Activated CD8-positive, alpha-beta memory T cell treated with anti-CD3 and anti-CD28 coated beads, Interleukin-2, amount 50 U/mL, for 4 hours (primary cell): ENCODE measurements around the gene ERFL.
"Not testable (repeated sequence)": the region's sequence is repeated elsewhere in the genome, so short reads cannot be mapped to it uniquely, and the experiment has no call there.

Experiments
- DNase-seq: peaks from one replicate; pipeline ENCODE4 v3.0.0-alpha.2; 2020

Gene ERFL

DNA sequence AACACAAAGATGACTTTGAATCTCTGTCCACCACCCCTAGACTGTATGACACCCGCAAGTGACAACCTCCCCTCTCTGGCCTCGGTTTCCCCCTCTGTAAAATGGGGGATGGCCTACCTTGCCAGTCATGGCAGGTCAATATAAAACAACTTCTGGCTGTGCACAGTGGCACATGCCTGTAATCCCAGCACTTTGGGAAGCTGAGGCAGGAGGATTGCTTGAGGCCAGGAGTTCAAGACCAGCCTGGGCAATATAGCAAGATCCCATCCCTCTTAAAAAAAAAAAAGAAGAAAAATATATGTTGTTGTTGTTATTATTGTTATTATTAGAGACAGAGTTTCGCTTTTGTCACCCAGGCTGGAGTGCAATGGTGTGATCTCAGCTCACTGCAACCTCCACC lies 52.3 kb downstream of the ERFL start:
- DNase-seq: not testable (repeated sequence)

DNA sequence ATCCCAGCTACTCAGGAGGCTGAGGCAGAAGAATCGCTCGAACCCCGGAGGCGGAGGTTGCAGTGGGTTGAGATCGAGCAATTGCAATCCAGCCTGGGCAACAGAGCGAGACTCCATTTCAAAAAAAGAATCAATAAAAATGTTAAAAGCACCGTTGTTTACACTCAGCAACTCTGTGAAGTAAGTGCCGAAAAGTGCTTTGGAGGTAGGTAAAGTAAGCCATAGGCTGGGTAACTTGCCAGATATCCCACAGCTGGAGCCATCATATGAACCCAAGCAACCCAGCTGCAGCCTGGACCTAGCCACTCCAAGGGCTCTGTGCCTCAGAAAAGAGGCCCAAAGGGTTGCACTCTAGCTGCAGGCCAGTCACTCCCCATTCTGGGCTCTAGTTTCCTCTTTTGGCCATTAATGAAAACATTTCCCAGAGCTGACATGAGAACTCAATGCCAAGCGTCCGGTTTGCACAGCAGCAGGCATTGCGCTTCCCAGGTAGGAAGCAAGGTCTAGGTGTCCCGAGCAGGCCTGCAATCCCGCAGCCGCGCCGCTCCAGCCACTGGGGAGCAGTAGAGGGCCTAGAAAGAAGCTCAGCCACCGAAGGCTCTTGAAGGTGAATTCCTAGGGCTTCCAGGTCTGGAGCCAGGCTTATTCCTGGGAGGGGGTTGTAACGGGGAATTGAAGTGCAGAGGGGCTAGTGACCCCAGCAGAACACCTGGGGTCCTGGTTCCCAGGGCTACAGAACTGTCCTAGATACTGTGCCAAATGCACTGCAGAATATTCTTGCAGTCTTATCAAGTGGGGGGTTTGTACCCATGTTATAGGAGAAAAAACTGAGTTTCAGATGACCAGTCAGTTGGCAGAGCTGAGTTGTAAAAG lies 55.2 kb downstream of the ERFL start:
- DNase-seq: peak; percentile 70

DNA sequence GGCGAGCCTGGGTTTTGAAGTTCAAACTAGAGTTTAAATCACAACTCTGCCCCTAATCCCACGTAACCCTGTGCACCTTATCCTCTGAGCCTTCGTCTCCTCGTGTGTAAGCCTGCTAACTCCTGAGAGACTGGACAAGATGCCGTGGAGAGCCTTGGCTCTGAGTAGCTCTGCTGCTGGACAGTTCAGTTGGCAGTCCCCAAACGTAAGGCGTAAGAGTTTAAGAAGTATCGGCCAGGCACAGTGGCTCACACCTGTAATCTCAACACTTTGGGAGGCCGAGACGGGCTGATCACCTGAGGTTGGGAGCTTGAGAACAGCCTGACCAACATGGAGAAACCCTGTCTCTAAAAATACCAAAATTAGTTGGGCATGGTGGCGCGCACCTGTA lies 55.9 kb downstream of the ERFL start:
- no peak for DNase-seq

DNA sequence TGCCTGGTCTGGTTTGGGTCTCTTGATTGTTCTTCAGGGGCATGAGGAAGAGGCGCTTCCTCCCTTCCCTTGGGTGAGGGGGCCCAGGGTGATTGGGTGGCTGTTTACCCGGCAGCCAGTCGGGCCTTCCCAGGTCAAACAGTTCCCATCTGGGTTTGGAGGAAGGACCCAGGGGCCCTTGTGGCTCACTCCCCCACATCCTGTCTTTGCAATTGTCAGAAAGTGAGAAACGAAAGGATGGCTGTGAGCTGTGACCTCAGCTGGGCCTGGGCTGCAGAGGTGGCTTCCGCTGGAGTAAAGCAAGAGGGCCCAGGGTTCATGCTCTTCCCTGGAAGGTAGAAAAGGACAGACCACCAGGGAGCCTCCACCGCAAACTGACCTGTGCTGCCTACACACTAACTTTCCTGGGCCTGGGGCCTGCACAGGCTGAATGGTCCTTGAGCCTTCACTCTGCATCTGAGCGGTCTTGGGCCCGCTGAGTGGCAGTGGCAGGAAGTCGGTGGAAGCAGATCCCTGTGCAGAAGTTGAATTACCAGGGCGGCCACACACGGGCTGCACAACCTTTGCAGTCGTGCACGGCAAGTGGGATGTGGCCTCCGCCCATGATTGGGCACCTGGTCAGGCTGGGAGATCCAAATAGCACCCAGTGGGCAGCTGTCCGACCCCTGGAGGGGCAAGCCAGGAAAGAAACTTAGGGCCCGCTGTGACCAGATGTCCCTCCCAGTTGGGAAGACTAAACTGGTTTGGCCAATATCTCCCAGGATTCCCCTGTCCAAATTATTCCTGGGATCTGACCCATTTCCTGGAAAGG lies 56.5 kb downstream of the ERFL start:
- peak; percentile 47 for DNase-seq

DNA sequence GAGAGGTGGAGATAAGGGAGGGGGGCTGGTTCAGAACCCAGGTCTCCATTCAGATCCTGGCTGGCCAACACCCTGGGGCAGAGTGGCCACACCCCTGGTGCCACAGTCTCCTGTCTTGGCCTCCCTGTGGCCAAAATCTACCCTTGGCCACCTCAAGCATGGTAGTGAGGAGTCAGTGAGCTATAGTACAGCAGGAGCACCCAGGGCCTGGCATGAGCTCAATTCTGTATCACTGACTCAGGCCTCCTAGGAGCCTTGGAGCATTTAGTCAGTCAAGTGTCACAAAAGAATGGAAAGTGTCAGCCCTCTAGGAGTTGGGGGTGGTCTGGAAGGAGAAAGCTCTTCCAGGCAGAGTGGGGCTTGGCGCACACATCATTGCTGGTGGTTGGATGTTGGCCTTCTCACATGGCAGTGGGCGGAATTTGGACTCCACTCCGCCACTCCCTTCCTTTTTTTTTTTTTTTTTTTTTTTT lies 57.8 kb downstream of the ERFL start:
- DNase-seq: no peak

DNA sequence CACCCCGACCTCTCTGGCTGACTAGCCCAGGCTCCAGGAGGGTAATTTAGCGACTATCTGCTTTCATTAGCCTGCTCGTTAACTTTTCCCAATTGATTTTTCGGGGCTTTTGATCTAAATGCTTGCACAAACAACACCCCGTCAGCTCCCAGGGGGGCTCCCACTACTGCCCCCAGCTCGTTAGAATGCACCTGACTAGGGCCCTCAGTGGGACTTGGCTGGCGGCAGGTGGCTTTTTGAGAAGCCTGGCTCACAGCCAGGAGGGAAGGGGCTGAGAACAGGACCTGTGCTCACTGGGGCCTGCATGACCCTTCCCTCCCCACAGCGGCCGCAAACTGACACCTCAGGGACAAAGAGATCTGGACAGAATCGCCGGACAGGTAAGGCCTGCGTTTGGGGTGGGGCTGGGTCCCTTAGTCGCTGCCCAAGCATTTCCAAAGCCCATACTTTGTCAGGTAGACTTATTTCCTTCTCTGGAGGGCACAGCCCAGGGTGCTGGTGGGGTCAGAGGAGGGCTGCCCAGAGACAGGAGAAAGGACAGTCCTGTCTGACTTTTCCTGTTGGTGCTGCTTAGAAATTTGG lies 58.8 kb downstream of the ERFL start:
- DNase-seq: no peak

DNA sequence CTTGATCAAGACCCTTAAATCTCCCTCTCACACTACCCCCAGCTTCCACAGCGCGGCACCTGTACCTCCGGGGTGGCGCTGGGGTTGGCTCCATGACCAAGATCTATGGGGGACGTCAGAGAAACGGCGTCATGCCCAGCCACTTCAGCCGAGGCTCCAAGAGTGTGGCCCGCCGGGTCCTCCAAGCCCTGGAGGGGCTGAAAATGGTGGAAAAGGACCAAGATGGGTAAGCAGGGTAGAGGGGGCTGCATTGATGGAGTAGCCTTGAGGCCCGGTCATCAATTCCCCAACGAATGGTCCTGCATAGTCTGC lies 59.3 kb downstream of the ERFL start:
- DNase-seq: no peak

DNA sequence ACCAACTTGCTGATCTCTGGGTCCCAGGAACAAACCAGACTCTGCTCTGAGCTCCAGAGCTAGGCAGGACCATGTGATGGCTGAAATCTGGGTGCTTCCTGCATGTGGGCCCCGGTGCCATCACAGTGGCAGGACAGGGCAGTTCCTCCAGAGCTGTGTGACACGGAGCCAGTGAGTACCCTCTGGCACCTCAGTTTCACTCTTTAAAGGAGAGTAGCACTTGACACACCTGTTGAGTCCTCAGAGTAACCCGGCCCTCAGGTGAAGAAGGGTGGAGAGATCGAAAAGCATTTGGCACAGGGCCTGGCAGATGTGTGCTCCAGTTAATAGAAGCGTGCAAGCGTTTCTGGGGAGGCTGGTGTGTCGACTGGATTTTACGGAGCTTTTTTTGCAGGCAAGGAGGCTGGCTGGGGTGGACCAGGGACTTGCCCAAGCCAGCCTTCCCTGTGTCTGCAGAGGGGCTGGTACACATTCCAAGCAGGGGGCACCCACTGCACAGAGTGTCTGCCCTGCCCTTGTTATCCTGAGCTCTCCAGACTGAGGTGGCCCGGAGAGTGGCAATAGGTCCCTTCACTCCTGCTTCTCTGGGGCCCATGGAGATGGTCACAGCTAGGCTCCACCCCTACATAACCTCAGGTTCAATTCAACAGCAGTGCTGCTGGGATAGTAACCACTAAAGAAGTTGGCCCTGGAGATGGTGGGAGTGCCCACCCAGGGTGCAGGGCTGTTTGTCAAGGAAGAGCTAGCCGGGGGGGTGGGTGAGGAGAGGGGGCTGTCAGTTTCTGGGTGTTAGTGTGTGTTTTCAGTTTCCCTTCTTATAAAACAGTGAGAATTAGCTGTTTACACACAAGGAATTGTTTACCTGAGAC lies 59.9 kb downstream of the ERFL start:
- no peak for DNase-seq

DNA sequence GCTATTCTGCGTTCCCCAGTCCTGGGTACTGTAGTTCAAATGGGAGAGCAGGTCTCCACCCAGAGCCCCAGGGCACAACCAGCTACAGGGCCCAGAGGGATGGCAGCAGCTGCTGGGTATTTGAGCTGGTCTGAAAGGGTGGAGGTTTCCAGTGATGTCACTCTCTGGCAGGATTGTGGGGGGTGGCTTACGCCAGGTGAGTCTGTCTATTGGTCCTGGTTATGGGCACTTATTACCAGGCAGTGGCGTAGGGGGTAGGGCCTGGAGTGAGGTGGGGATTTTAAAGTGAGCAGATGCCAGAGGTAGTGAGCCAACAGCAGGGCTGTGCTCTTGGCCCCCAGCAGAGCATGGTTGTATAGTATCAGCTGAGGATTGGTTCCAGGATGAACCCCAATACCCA lies 62.0 kb downstream of the ERFL start:
- DNase-seq: no peak

DNA sequence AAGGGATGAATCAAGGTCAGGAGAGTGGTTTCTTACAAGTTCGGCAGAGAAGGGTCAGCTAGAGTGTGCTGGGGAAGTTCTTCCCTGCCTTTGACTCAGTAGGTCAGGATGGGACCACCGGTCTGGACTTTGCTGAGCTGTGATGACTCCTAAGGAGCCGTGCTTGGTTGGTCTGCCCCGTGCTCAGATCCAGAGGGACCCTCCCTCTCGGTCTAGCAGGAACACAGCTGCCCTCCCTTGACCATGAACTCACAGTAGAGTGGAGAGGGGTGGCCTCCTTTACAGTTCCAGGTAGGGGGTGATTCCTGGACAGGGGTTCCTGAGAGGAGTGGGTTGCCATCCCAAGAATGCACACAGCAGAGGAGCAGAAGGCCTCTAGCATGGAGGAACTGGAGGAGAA lies 63.9 kb downstream of the ERFL start:
- no peak for DNase-seq

DNA sequence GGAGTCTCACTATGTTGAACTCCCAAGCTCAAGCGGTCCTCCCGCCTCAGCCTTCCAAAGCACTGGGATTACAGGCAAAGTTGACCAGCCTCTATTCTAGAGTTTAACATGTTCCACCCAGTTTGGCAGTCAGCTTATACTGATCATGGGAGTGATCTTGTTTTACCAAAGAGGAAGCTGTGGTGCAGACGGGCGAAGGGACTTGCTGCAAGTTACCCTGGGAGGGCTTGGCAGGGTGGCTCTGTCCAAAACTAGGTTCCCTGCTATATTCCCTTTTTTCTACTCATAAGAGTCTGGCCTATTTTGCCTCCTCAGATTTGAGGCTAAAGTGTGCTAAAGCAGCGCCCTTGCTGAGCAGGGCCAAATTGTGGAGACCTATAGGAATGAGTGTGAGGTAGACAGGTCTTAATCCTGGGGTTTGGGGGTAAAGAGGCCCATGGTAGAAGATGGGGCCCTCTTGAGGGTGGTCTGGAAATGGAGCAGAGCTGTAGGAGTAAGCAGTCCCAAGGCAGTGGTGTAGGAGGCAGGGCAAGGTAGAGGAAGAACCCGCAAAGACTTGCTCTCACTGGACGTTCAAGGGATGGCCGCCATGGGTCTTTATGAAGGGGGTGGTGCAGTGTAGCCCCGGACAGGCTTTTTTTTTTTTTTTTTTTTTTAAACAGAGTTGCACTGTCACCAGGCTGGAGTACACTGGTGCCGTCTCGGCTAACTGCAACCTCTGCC lies 64.9 kb downstream of the ERFL start:
- no peak for DNase-seq

DNA sequence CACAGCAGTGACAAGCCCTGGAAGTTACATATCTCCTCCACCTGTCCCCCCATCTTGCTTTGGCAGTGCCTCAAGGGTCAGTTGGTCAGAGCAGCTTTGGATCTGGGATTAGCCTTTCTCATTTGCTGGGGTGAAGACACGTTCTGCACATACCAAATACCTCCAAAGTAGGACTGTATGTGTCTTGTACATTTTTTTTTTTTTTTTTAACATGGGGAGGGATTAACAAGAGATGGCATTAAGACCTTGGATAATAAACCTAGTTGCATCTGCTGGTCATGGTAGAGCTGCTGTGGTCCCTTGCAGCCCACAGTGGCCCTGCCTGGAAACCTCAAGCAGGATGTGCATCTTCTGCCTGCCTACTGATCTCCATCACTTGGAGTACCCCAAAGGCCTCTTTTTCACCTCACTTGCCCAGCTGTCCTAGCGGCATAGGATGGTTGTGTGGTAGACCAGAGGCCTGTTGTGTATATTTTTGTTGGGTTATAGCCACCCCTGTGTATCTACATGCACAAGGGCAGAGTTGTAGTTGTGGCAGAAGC lies 65.7 kb downstream of the ERFL start:
- DNase-seq: no peak

DNA sequence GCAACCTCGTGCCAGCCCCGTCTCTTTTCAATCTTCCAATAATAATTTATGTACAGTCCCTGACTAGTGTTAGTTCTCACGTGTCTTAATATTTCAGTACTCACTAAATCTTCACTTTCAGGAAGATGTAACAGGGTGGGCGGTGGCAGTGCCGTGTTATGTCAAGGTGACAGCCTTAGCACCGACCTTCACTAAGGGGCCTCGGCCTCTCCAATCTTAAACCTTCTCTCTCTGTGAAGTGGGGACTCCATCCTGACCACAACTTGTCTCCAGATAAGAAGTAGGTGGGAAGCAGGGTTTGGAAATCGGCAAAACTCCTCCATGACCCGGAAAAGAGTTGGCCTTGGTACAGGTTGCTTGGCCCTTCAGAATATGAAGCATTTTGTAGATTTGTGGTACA lies 66.4 kb downstream of the ERFL start:
- DNase-seq: no peak

DNA sequence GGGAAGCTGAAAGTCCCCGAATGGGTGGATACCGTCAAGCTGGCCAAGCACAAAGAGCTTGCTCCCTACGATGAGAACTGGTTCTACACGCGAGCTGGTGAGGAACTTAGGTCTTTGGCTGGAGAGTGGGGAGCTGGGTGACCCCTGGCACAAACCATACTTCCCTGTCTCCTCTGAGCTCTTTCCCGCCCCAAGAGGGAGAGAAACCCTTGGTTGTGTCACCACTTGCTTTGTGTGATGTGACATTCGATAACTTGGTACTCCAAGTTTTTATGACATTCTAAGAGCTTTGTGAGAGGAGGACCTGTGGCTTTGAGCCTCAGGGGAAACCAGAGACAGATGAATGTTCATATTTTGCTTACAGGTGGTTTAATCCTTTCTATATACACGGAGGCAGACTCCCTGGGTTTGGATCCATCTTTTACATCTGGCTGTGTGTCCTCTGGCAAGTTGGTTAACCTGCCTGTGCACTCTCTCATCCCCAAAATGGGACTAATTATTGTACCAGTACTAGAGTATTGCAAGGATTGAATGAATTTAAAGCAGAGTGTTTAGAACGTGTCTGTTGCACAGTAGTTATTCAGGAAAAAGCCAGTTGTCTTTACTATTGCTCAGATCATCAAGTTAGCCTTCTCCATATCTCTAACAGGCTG lies 67.0 kb downstream of the ERFL start:
- DNase-seq: no peak

DNA sequence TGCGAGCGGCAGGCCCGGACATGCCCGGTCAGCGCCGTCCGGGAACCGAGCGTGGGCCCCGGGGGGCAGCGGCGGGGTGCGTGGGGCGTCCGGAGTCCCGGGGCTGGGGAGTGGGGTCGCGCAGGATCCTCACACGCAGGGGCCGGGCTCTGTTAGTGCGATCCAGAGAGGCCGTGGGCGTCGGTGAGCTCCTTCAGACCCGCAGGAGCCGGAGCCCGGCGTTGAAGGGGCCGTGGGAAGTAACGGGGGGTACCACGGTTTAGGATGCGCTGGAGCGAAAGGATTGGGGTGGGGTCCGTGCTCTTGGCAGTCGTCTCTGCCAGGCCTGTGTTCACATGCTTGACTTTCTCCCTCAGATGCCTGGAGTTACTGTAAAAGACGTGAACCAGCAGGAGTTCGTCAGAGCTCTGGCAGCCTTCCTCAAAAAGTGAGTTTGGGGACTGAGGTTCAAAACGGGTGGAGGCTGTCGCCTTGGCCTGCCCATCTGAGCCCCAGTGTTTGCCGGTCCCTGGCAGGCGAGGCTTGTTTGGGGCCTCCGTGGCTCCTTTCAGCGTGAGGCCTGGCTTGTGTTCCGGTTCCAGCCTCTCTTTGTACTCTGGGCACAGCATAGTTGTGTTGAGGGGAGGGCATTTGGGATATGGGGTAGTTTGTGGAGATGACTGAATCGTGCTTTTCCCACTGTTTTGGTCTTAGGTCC lies 67.7 kb downstream of the ERFL start:
- DNase-seq: no peak

DNA sequence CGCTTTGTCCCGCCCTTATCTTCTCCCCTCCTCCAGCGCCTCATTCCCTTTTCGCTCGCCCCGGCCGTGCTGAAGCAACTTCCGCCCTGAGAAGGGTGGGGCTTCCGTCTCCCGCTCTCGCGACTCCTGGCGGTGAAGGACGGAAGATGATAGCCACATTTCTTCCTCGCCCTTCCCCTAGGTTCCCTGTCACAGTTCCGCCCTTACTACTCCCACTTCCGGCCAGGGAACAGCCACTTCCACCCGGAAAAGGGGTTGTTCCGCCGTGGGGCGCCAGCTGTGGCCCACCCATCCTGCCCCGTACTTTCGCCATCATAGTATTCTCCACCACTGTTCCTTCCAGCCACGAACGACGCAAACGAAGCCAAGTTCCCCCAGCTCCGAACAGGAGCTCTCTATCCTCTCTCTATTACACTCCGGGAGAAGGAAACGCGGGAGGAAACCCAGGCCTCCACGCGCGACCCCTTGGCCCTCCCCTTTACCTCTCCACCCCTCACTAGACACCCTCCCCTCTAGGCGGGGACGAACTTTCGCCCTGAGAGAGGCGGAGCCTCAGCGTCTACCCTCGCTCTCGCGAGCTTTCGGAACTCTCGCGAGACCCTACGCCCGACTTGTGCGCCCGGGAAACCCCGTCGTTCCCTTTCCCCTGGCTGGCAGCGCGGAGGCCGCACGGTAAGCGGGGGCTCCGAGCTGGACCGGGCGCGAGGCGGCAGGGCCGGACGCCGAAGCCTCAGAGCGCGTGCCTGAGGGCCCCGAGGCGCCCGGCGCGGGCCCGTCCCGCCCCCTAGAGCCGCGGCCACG lies 68.4 kb downstream of the ERFL start, which contains the start of gene RPS19:
Gene RPS19 (plus strand): TSS at position 638 of the 801 bp plus-strand sequence. CDS start 520 bp downstream, outside the sequence.
- DNase-seq: peak; percentile 98

DNA sequence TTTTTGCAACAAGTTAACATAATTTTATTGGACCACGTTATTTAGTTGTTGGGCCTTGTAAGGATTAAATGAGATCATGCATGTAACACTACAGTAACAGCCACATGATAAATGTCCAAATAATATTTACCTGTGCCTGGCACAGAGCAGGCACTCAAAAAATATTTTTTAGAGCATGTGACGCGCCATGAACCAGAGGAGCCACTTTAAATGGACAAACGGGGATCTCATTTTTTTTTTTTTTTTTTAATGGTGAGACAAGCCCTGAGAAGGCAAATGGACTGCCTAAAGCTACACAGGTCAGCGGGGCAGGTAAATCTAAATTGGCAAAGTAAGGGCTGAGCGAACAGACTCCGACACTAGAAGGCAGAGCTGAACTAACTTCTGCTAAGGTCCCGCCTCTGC lies 69.0 kb downstream of the ERFL start:
- no peak for DNase-seq
